ENCODE measurements around the gene SCAND1.

Gene SCAND1

DNA sequence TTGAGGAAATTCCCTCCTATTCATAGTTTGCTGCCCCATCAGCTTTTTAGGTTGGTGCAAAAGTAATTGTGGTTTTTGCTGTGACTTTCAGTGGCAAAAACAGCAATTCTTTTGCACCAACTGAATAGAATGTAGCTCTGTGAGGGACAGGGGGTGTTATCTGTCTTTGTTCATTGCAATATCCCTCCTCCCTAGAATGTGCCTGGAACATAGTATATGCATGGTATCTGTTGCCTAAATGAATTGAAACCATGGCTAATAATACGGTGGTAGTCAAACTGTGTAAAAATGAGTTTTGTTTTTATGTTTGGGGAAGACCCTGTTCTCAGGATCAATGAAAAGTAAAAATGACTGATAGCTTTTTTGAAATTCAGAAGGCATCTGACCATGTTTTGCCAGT lies 45.1 kb downstream of the SCAND1 start:
- TF ChIP-seq, protein P1, sequence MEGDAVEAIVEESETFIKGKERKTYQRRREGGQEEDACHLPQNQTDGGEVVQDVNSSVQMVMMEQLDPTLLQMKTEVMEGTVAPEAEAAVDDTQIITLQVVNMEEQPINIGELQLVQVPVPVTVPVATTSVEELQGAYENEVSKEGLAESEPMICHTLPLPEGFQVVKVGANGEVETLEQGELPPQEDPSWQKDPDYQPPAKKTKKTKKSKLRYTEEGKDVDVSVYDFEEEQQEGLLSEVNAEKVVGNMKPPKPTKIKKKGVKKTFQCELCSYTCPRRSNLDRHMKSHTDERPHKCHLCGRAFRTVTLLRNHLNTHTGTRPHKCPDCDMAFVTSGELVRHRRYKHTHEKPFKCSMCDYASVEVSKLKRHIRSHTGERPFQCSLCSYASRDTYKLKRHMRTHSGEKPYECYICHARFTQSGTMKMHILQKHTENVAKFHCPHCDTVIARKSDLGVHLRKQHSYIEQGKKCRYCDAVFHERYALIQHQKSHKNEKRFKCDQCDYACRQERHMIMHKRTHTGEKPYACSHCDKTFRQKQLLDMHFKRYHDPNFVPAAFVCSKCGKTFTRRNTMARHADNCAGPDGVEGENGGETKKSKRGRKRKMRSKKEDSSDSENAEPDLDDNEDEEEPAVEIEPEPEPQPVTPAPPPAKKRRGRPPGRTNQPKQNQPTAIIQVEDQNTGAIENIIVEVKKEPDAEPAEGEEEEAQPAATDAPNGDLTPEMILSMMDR (IDR thresholded peaks at IDR 0.05; ENCODE audit: insufficient read depth, low read depth, low read length, missing control alignments) = no peak
- no peak overlapping the region for H3K4me3 ChIP-seq (ENCODE audit: low read length)

GRCh38 chr20:35908007-35908406 lies 46.3 kb downstream of the SCAND1 start:
- TF ChIP-seq, protein P1 (IDR thresholded peaks at IDR 0.05; ENCODE audit: insufficient read depth, low read depth, low read length, missing control alignments) = no peak
- DNase-seq (ENCODE audit: low read depth) = no peak
- H3K4me3 ChIP-seq (ENCODE audit: low read length) = no peak overlapping the region

More for the DNA sequence above, 45.1 kb downstream of the SCAND1 start:
- DNase-seq (ENCODE audit: low read depth) = no peak

DNA sequence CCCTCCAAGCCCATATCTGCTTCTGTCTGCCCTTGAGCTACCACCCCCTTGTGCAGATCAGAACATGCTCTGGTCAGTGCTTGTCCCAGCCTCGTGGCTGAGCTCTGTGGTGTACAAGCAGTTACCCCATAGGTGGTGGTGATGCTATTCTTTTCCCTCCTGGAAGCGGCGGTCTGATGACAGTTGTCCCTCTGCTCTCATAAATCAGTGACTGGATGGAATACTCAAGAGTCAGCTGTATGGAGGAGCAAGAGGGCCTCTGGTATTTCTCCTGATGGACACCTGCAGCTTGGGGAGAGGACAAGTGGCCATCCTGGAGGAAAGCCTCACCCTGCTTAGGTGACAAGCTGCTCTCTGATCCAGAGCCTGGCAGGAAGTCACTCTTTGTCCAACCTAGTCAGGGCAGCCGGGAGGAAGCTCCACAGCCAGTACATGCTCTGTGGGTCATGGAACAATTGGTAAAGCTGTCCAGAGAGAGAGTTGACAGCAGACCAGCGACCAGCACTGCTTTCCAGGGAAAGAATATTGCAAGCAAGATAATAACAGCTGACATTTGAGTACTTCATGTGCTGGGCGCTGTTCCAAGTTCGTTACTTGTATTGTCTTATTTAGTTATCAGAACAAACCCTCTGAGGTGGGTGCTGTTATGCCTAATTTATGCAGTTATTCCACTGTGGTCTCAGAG lies 47.1 kb downstream of the SCAND1 start:
- TF ChIP-seq, protein P1 (IDR thresholded peaks at IDR 0.05; ENCODE audit: insufficient read depth, low read depth, low read length, missing control alignments) = no peak
- H3K4me3 ChIP-seq (ENCODE audit: low read length) = no peak overlapping the region
- DNase-seq (ENCODE audit: low read depth) = no peak

DNA sequence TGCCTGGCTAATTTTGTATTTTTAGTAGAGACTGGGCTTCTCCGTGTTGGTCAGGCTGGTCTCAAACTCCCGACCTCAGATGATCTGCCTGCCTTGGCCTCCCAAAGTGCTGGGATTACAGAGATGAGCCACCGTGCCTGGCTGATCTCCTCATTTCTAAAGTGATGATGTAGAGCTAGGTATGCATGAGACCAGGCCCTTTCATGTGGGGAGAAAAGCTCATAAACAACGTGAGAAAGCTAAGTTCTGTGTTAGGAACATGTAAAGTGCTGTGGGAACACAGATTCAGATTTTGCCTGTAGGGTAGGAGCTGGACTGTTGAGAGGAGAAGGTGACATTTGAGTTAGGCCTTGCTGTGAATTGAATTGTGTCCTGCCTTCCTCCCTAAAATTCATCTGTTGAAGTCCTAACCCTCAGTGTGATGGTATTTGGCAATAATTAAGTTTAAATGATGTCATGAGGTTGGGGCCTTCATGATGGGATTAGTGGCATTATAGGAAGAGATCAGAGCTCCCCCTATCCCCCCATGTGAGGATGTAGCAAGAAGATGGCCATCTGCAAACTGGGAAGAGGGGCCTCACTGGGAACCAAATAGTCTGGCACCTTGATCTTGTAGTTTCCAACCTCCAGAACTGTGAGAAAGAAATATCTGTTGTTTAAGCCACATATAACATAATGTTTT lies 49.2 kb downstream of the SCAND1 start:
- DNase-seq (ENCODE audit: low read depth) = no peak
- no peak overlapping the region for H3K4me3 ChIP-seq (ENCODE audit: low read length)

DNA sequence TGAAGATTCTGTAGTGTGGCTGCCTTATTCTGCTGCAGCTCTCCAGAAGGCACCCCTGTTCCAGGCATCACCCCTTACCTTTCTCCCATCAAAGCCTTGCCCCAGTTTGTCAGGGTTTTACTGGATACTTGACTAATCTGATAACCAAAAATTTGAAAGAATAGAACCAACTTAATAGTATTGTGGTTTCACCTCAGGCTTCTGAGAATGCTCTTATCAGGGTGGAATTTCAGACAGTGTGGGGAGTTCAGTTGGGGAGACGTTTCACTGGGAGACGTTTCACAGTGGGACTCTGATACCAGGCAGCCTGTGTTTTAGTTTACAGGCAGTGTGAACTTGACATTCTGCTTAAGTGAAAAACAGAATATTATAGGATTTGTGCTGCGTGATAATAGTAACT lies 50.5 kb downstream of the SCAND1 start:
- TF ChIP-seq, protein P1 (IDR thresholded peaks at IDR 0.05; ENCODE audit: insufficient read depth, low read depth, low read length, missing control alignments) = no peak
- no peak for DNase-seq (ENCODE audit: low read depth)
- H3K4me3 ChIP-seq (ENCODE audit: low read length) = no peak overlapping the region

More for the DNA sequence above, 49.2 kb downstream of the SCAND1 start:
- TF ChIP-seq, protein P1 (IDR thresholded peaks at IDR 0.05; ENCODE audit: insufficient read depth, low read depth, low read length, missing control alignments) = no peak

Measured in epithelial cell of esophagus (primary cell).